ENCODE measurements around the gene CDON. TPM values are rescaled to one million over a fixed set of nuclear protein-coding genes. Genes with fewer than 3 reads are reported as not detected.

Gene CDON
- total and polyA plus RNA-seq, 9 of the 15 experiments (the other 6 are each of a cell fraction or from before 2014, with no cell fraction given) = 0.08 to 0.64 (median 0.40) TPM

DNA sequence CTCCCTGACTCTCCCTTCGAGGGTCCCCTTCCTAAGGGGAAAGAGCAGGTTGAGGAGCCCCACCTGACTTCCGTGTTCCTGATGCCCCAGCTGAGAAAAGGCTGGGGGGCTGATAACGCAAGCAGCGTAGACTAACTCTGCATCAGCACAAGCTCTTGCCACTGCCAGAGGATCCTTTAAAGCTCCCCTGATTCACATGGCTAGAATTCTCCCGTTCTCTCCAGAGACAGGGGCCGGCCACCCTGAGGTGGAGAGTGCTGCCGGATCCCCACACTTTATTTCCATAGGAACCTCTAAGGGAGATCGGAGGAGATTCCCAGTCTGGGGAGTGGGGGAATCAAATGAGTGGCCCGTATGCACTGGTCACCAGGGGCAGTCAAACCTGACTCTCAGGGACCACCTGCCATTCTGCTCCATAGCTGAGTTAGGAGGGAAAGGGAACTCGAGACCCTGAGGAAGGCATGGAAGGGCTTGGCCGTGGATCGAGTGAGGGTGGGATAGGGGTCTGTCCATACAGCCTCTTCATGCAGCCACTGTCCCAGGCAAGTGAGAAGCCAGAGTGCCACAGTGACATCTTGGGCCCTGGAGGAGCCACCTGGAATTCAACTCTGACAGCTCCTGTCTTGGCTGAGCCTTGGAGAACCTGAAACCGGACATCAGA, 118.2 kb downstream of the CDON start:
- FAIRE-seq (no peak), ATAC-seq (no peak), DNase-seq (ENCODE audit: extremely low read depth in 1 of 4, low spot score in 3 of 4) (no peak)
- in situ Hi-C loops (cut with MboI) (no loop called here), intact Hi-C loops (cut with micrococcal nuclease) (loop anchor here (5.0 kb wide), 1 partner anchor 248 kb away; no protein-coding TSS in a partner anchor)
- Histone ChIP-seq H3K9ac (ENCODE audit: insufficient read depth in 1 of 2, low read depth in 2 of 2, low read length in 2 of 2) (no peak overlapping the region), H3K27me3 (ENCODE audit: control insufficient read depth in 2 of 2, insufficient read depth in 2 of 2, low read length in 2 of 2) (peaks cover 27 to 68% of the 10 kb centered on the region in 2 experiments), H4K20me1 (replicated peaks; ENCODE audit: control insufficient read depth, insufficient read depth, low read length) (peaks cover 5% of the 10 kb centered on the region), H3K4me2 (ENCODE audit: insufficient read depth, low read length) (no peak overlapping the region), H3K79me2 (ENCODE audit: control insufficient read depth, insufficient read depth, low read length) (no peaks in the 10 kb centered on the region), H2AFZ (ENCODE audit: low read depth, low read length) (no peak overlapping the region), H3K36me3 (ENCODE audit: control insufficient read depth, insufficient read depth, low read length) (no peaks in the 10 kb centered on the region), H3K9me1 (ENCODE audit: control insufficient read depth, insufficient read depth, low read length) (no peaks in the 10 kb centered on the region), H3K4me1 (replicated peaks in 1 of 2; ENCODE audit: control insufficient read depth in 2 of 2, insufficient read depth in 2 of 2, low read length in 2 of 2) (peaks cover 2 to 20% of the 10 kb centered on the region in 2 experiments; a peak in 3 of 5 replicates), H3K9me3 (replicated peaks; ENCODE audit: control insufficient read depth, insufficient read depth, low read depth, low read length) (no peaks in the 10 kb centered on the region), H3K4me3 (no peak overlapping the region), H3K27ac (ENCODE audit: extremely low read depth, low read depth, low read length) (no peak overlapping the region)
- whole genome bisulfite sequencing (ENCODE audit: insufficient coverage, low coverage, missing lambda C conversion rate) = 3% methylated on average over 13 of the region's 13 CpGs
- ChIA-PET CTCF (ENCODE audit: low intra/inter-chr PET ratio) (no interaction called here), POLR2A (no interaction called here)
- TF ChIP-seq ARID1B (IDR thresholded peaks at IDR 0.05) (no peak), LEF1 (IDR thresholded peaks at IDR 0.05) (no peak), GATAD2A (IDR thresholded peaks at IDR 0.05) (no peak), CBX3 (IDR thresholded peaks at IDR 0.05; ENCODE audit: borderline replicate concordance in 1 of 2, low read length in 2 of 2) (no peak), HNRNPLL (IDR thresholded peaks at IDR 0.05; ENCODE audit: low read depth, low read length, poor library complexity, severe bottlenecking) (peak; percentile 55), CHD4 (IDR thresholded peaks at IDR 0.05; ENCODE audit: insufficient read depth, insufficient replicate concordance, low read depth, low read length, poor library complexity, severe bottlenecking) (no peak), ASH1L (IDR thresholded peaks at IDR 0.05; ENCODE audit: borderline replicate concordance, low read depth, partially characterized antibody) (no peak), JUN (IDR thresholded peaks at IDR 0.05; ENCODE audit: borderline replicate concordance, low read depth, low read length) (no peak), JUN (CRISPR knock-in tag; IDR thresholded peaks at IDR 0.05; ENCODE audit: borderline replicate concordance) (no peak)
- TF ChIP-seq, protein P1, sequence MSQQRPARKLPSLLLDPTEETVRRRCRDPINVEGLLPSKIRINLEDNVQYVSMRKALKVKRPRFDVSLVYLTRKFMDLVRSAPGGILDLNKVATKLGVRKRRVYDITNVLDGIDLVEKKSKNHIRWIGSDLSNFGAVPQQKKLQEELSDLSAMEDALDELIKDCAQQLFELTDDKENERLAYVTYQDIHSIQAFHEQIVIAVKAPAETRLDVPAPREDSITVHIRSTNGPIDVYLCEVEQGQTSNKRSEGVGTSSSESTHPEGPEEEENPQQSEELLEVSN (IDR thresholded peaks at IDR 0.05; ENCODE audit: borderline replicate concordance in 1 of 2, extremely low read depth in 1 of 2, insufficient read depth in 1 of 2, insufficient read length in 1 of 2, low read depth in 1 of 2, low read length in 1 of 2, poor library complexity in 1 of 2, severe bottlenecking in 1 of 2) = no peak
- no TSS peak for BruUV-seq (replicated peaks)
